ENCODE results near the gene ZNF236. TPM values are rescaled to one million over a fixed set of nuclear protein-coding genes. Genes with fewer than 3 reads are reported as not detected.
A peak's percentile ranks its signal among the peaks of the same experiment; 100 is the strongest.

Gene ZNF236
- total and polyA plus RNA-seq, 10 of the 15 experiments (the other 5 are each of a cell fraction or from before 2014, with no cell fraction given), result 1.0 to 14.4 (median 5.9) TPM

DNA sequence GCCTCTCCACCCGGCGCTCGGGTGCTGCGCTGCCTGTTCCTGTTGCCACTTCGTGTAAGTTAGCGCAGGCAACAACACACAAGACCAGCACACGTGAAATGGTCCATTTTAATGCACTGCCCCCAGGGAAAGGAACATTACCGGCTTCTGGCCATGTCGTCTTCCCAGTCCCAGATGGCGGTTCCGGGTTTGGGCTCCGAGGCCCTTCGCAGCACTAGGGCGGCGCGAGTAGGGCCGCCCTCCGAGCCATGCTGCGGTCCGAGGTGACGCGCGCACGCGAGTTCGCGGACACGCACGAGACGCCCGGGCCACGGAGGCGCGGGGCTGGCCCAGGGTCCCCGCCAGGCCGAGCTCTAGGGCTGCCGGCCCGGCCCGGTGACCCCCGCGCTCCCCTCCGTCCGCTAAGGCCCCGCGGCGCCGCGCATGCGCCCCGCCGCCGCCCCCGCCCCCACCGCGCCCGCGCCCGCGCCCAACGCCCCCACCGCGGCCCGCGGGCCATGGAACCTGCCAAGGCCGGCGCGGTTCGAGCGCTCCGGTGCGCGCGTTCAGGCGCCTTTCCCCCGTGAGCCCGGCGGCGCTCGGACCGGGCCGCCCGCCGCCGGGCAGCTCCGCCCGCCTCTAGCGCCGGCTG lies 367 bp upstream of the ZNF236 start (continued):
- TF ChIP-seq, protein P1, sequence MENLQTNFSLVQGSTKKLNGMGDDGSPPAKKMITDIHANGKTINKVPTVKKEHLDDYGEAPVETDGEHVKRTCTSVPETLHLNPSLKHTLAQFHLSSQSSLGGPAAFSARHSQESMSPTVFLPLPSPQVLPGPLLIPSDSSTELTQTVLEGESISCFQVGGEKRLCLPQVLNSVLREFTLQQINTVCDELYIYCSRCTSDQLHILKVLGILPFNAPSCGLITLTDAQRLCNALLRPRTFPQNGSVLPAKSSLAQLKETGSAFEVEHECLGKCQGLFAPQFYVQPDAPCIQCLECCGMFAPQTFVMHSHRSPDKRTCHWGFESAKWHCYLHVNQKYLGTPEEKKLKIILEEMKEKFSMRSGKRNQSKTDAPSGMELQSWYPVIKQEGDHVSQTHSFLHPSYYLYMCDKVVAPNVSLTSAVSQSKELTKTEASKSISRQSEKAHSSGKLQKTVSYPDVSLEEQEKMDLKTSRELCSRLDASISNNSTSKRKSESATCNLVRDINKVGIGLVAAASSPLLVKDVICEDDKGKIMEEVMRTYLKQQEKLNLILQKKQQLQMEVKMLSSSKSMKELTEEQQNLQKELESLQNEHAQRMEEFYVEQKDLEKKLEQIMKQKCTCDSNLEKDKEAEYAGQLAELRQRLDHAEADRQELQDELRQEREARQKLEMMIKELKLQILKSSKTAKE (IDR thresholded peaks at IDR 0.05; ENCODE audit: low read depth, poor library complexity, severe bottlenecking), result no peak
- TF ChIP-seq, protein P2, sequence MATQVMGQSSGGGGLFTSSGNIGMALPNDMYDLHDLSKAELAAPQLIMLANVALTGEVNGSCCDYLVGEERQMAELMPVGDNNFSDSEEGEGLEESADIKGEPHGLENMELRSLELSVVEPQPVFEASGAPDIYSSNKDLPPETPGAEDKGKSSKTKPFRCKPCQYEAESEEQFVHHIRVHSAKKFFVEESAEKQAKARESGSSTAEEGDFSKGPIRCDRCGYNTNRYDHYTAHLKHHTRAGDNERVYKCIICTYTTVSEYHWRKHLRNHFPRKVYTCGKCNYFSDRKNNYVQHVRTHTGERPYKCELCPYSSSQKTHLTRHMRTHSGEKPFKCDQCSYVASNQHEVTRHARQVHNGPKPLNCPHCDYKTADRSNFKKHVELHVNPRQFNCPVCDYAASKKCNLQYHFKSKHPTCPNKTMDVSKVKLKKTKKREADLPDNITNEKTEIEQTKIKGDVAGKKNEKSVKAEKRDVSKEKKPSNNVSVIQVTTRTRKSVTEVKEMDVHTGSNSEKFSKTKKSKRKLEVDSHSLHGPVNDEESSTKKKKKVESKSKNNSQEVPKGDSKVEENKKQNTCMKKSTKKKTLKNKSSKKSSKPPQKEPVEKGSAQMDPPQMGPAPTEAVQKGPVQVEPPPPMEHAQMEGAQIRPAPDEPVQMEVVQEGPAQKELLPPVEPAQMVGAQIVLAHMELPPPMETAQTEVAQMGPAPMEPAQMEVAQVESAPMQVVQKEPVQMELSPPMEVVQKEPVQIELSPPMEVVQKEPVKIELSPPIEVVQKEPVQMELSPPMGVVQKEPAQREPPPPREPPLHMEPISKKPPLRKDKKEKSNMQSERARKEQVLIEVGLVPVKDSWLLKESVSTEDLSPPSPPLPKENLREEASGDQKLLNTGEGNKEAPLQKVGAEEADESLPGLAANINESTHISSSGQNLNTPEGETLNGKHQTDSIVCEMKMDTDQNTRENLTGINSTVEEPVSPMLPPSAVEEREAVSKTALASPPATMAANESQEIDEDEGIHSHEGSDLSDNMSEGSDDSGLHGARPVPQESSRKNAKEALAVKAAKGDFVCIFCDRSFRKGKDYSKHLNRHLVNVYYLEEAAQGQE (IDR thresholded peaks at IDR 0.05; ENCODE audit: low read depth, low read length), result no peak
- TF ChIP-seq ZNF384 (IDR thresholded peaks at IDR 0.05; ENCODE audit: borderline replicate concordance, low read depth, low read length) (no peak), SMAD5 (IDR thresholded peaks at IDR 0.05; ENCODE audit: low read depth) (0 out of 2 replicates have a peak, but pooled peaks have one; percentile 45), KLF5 (IDR thresholded peaks at IDR 0.05; ENCODE audit: partially characterized antibody) (no peak), ETV6 (conservative IDR thresholded peaks at IDR 0.05 in 1 of 2, IDR thresholded peaks at IDR 0.05 in 1 of 2; ENCODE audit: borderline replicate concordance in 1 of 2, low read depth in 1 of 2) (no peak), HDGF (IDR thresholded peaks at IDR 0.05) (no peak; the same call in 1 of the 2 replicates), CTCF (IDR thresholded peaks at IDR 0.05 in 2 of 3, conservative IDR thresholded peaks at IDR 0.05 in 1 of 3; ENCODE audit: control insufficient read depth in 2 of 3, extremely low read depth in 1 of 3, insufficient read depth in 1 of 3, low read depth in 3 of 3, low read length in 3 of 3) (no peak), BCL3 (IDR thresholded peaks at IDR 0.05; ENCODE audit: borderline replicate concordance, insufficient read depth, low read depth, low read length, poor library complexity, severe bottlenecking) (no peak), BRCA1 (IDR thresholded peaks at IDR 0.05; ENCODE audit: low read depth, low read length) (no peak), PRDM15 (CRISPR knock-in tag; IDR thresholded peaks at IDR 0.05) (no peak), CREB1 (IDR thresholded peaks at IDR 0.05; ENCODE audit: low read depth) (no peak)
- TF ChIP-seq, protein P3, sequence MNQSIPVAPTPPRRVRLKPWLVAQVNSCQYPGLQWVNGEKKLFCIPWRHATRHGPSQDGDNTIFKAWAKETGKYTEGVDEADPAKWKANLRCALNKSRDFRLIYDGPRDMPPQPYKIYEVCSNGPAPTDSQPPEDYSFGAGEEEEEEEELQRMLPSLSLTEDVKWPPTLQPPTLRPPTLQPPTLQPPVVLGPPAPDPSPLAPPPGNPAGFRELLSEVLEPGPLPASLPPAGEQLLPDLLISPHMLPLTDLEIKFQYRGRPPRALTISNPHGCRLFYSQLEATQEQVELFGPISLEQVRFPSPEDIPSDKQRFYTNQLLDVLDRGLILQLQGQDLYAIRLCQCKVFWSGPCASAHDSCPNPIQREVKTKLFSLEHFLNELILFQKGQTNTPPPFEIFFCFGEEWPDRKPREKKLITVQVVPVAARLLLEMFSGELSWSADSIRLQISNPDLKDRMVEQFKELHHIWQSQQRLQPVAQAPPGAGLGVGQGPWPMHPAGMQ (IDR thresholded peaks at IDR 0.05; ENCODE audit: borderline replicate concordance), result no peak
